Caco-2 (cell line): ENCODE results near the gene COX18. TPM values are rescaled to one million over a fixed set of nuclear protein-coding genes. Genes with fewer than 3 reads are reported as not detected.

ENCODE experiments used
- Bru-seq: library from RNA; stranded (reverse); fragments of 400-500 nt; gene quantifications from one replicate; lab custom pipeline; 2021; lab: Mats Ljungman, UMichigan
- BruChase-seq, 2 experiments: library from RNA; stranded (reverse); fragments of 400-500 nt; gene quantifications; one replicate each; lab custom pipeline; 2021; lab: Mats Ljungman, UMichigan
- BruUV-seq: library from RNA; stranded (reverse); fragments of 400-500 nt; replicated peaks from 2 replicates; lab custom pipeline; 2021; lab: Mats Ljungman, UMichigan
- CTCF ChIA-PET: fragments of 300-600 bp; sonication (Branson Sonifier 250); formaldehyde crosslinking; loops from one replicate; lab custom pipeline; 2022; ENCODE audit warnings: antibody characterized with exemption; lab: Charles Lee
- POLR2A ChIA-PET: fragments of 300-600 bp; sonication (Branson Sonifier 250); formaldehyde crosslinking; loops from one replicate; lab custom pipeline; 2022; ENCODE audit warnings: antibody characterized with exemption; lab: Charles Lee
- DNase-seq, 2 experiments: peaks; one replicate each; pipeline versions ENCODE4 v3.0.0 to v3.0.0-alpha.2; 2020 to 2022
- H3K27me3 ChIP-seq: replicated peaks from 2 replicates; pipeline ENCODE4 v1.6.0; 2011; ENCODE audit warnings: low read length; ENCODE audit not compliant: control insufficient read depth, insufficient read depth
- H3K36me3 ChIP-seq: 2 replicates; pipeline ENCODE4 v1.5.1; 2011; ENCODE audit warnings: low read length; ENCODE audit not compliant: control insufficient read depth, insufficient read depth
- H3K4me1 ChIP-seq: fragments of 250-450 bp; sonication (Bioruptor Pico); 2 replicates; pipeline ENCODE4 v1.5.1; 2020; ENCODE audit warnings: mild to moderate bottlenecking
- H3K4me3 ChIP-seq: 2 replicates; pipeline ENCODE4 v1.5.1; 2011; ENCODE audit warnings: low read depth, mild to moderate bottlenecking, control low read depth, low read length
- H3K9me3 ChIP-seq: fragments of 250-450 bp; sonication (Bioruptor Pico); 2 replicates; pipeline ENCODE4 v1.5.1; 2020; ENCODE audit warnings: mild to moderate bottlenecking, moderate library complexity
- H3K27ac Mint-ChIP-seq: one replicate; pipeline ENCODE4 v1.8.0; 2022; ENCODE audit warnings: mixed read lengths; ENCODE audit not compliant: unreplicated experiment
- H3K27me3 Mint-ChIP-seq: one replicate; pipeline ENCODE4 v1.8.0; 2022; ENCODE audit warnings: mixed read lengths; ENCODE audit not compliant: insufficient read depth, unreplicated experiment
- H3K36me3 Mint-ChIP-seq: one replicate; pipeline ENCODE4 v1.8.0; 2022; ENCODE audit warnings: mild to moderate bottlenecking, mixed read lengths; ENCODE audit not compliant: insufficient read depth, unreplicated experiment
- H3K4me1 Mint-ChIP-seq: one replicate; pipeline ENCODE4 v1.8.0; 2022; ENCODE audit warnings: low read depth, mixed read lengths; ENCODE audit not compliant: unreplicated experiment
- H3K4me3 Mint-ChIP-seq: one replicate; pipeline ENCODE4 v1.8.0; 2022; ENCODE audit warnings: mild to moderate bottlenecking, moderate library complexity, mixed read lengths; ENCODE audit not compliant: unreplicated experiment
- H3K9me3 Mint-ChIP-seq: one replicate; pipeline ENCODE4 v1.8.0; 2022; ENCODE audit warnings: mixed read lengths; ENCODE audit not compliant: unreplicated experiment
- intact Hi-C: fragments of 100-400 bp; cut with micrococcal nuclease; formaldehyde crosslinking; loops from one replicate; pipeline ENCODE4 v1.10.0; 2022; ENCODE audit not compliant: unreplicated experiment
- long read RNA-seq: library from polyadenylated mRNA; stranded (forward); transcript quantifications from one replicate; pipeline ENCODE4 v2.0.0, GENCODE V29; 2022
- total RNA-seq: library from RNA; stranded (reverse); gene quantifications from 2 replicates; pipeline ENCODE4 v1.2.3, GENCODE V29; 2022
- TF ChIP-seq, protein P1 (sequence below), 2 experiments: fragments of 200-600 bp in 1 of 2; IDR thresholded peaks; 1 replicate in 1 of 2; 2 replicates in 1 of 2; pipeline versions ENCODE4 v1.5.1 to v1.8.0; 2011 to 2022; ENCODE audit warnings: antibody characterized with exemption in 1 of 2, control low read depth in 1 of 2, inconsistent platforms in 1 of 2, low read depth in 1 of 2, low read length in 1 of 2, mild to moderate bottlenecking in 1 of 2, moderate library complexity in 1 of 2; ENCODE audit not compliant: insufficient read depth in 1 of 2, severe bottlenecking in 1 of 2, unreplicated experiment in 1 of 2

Gene COX18
- total RNA-seq = 11.6 and 12.2 TPM in 2 replicates
- percentile 72 among the genes with signal in this experiment for Bru-seq, nascent RNA
- percentile 67 among the genes with signal in this experiment for BruChase-seq, experiment 1, labeled RNA remaining after a 2-hour chase
- percentile 77 among the genes with signal in this experiment for BruChase-seq, experiment 2, labeled RNA remaining after a 6-hour chase
- long read RNA-seq, partial matches to known transcripts = 0 of 1 reads
- long read RNA-seq, other reads (novel, unspliced or antisense) = 1 of 1 reads

- no peaks in the 10 kb centered on the region for H3K9me3 ChIP-seq
- peak; percentile 96 to 97 for DNase-seq
- POLR2A ChIA-PET = interaction anchor here (0.6 kb wide), 2 partner anchors 34 to 36 kb away, joined by 3 read pairs; no protein-coding TSS in a partner anchor
- intact Hi-C loops = loop anchor here (1.0 to 2.0 kb wide), 2 partner anchors 35 to 190 kb away; no protein-coding TSS in a partner anchor
- peaks cover 18% of the 10 kb centered on the region for H3K36me3 Mint-ChIP-seq
- no peaks in the 10 kb centered on the region for H3K9me3 Mint-ChIP-seq
- H3K4me1 ChIP-seq = no peaks in the 10 kb centered on the region
- no peaks in the 10 kb centered on the region; the same call in 1 of the 2 replicates for H3K36me3 ChIP-seq
- H3K4me3 Mint-ChIP-seq = peak within 1 kb of the TSS; percentile 94
- H3K4me1 Mint-ChIP-seq = no peaks in the 10 kb centered on the region
- peak within 1 kb of the TSS; percentile 98 for H3K27ac Mint-ChIP-seq
- no peaks in the 10 kb centered on the region for H3K27me3 ChIP-seq
- TF ChIP-seq, protein P1, sequence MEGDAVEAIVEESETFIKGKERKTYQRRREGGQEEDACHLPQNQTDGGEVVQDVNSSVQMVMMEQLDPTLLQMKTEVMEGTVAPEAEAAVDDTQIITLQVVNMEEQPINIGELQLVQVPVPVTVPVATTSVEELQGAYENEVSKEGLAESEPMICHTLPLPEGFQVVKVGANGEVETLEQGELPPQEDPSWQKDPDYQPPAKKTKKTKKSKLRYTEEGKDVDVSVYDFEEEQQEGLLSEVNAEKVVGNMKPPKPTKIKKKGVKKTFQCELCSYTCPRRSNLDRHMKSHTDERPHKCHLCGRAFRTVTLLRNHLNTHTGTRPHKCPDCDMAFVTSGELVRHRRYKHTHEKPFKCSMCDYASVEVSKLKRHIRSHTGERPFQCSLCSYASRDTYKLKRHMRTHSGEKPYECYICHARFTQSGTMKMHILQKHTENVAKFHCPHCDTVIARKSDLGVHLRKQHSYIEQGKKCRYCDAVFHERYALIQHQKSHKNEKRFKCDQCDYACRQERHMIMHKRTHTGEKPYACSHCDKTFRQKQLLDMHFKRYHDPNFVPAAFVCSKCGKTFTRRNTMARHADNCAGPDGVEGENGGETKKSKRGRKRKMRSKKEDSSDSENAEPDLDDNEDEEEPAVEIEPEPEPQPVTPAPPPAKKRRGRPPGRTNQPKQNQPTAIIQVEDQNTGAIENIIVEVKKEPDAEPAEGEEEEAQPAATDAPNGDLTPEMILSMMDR (IDR thresholded peaks at IDR 0.05; ENCODE audit: insufficient read depth in 1 of 2, low read depth in 1 of 2, low read length in 1 of 2, severe bottlenecking in 1 of 2, unreplicated experiment in 1 of 2) = no peak
- H3K27me3 Mint-ChIP-seq = no peaks in the 10 kb centered on the region
- H3K4me3 ChIP-seq = peak within 1 kb of the TSS; percentile 52
- CTCF ChIA-PET = no interaction called here
- BruUV-seq = TSS peak; percentile 57
Measured at GRCh38 chr4:73069338-73070073, at the start of gene COX18. Gene COX18, minus strand, starts transcription at chr4:73069716. Its CDS starts 67 bp downstream, at chr4:73069649.

DNA sequence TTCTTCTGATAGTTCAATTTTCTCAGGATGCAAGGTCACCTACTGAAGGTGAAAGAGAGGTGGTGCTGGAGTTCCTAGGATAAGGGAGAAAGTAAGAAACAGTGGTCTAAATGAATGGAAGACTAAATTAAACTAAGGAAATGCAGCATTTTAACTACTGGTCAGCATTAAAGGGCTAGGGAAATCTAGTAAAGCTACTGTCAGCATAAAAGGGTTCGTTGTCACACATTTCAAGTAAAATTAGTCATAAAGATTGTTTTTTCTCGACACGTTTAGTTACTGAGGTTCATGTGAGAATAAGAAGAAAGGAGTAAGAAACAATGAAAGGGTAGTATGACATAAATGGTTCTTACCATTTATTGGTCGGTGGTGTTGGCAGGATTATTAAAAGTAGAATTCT lies 40.0 kb upstream of the COX18 start:
- H3K9me3 ChIP-seq = no peaks in the 10 kb centered on the region
- H3K36me3 ChIP-seq = no peaks in the 10 kb centered on the region
- no peaks in the 10 kb centered on the region for H3K27me3 ChIP-seq
- CTCF ChIA-PET = no interaction called here
- intact Hi-C loops = no loop called here
- Mint-ChIP-seq H3K4me1 (peaks cover 11% of the 10 kb centered on the region), H3K9me3 (no peaks in the 10 kb centered on the region), H3K36me3 (peaks cover 28% of the 10 kb centered on the region), H3K27ac (no peak overlapping the region), H3K4me3 (no peak overlapping the region), H3K27me3 (no peaks in the 10 kb centered on the region)
- TF ChIP-seq, protein P1 (IDR thresholded peaks at IDR 0.05; ENCODE audit: insufficient read depth in 1 of 2, low read depth in 1 of 2, low read length in 1 of 2, severe bottlenecking in 1 of 2, unreplicated experiment in 1 of 2) = no peak
- POLR2A ChIA-PET = no interaction called here
- BruUV-seq = no TSS peak
- H3K4me3 ChIP-seq = no peak overlapping the region
- H3K4me1 ChIP-seq = peaks cover 10% of the 10 kb centered on the region; the same call in 1 of the 2 replicates
- no peak for DNase-seq

DNA sequence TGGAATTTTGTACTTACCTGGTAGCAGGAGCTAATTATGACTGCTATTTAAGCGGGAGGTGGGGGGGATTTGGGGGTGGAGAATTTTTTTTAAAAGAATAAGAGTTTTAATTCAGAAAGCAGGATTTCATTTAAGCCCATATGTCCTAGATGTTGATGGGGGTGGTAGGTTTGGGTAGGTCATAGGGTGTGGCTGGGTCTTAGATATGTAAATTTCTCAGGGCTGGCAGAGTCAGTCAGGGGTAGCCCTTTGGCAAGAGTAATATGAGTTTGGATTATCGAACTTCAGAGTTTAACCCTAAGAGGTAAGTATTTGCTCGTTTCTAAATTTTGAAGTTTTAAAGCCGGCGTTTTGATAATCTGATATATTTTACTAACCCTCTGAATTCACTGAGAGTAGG lies 35.2 kb upstream of the COX18 start:
- no peaks in the 10 kb centered on the region for H3K36me3 ChIP-seq
- no peaks in the 10 kb centered on the region for H3K27me3 ChIP-seq
- POLR2A ChIA-PET = interaction anchor here (0.9 to 1.6 kb wide), 2 partner anchors 37 to 154 kb away, joined by 4 to 15 read pairs; partner anchors contain the start of gene ANKRD17
- H3K4me3 ChIP-seq = peak overlapping the region; percentile 20
- peaks cover 20% of the 10 kb centered on the region for H3K4me1 ChIP-seq
- Mint-ChIP-seq H3K36me3 (peaks cover 39% of the 10 kb centered on the region), H3K9me3 (no peaks in the 10 kb centered on the region), H3K4me1 (peaks cover 24% of the 10 kb centered on the region), H3K4me3 (peak overlapping the region; percentile 69), H3K27ac (peak overlapping the region; percentile 85), H3K27me3 (no peaks in the 10 kb centered on the region)
- TF ChIP-seq, protein P1 (IDR thresholded peaks at IDR 0.05; ENCODE audit: insufficient read depth in 1 of 2, low read depth in 1 of 2, low read length in 1 of 2, severe bottlenecking in 1 of 2, unreplicated experiment in 1 of 2) = no peak
- CTCF ChIA-PET = interaction anchor here (1.0 kb wide), 1 partner anchor 8 kb away, joined by 4 read pairs; no protein-coding TSS in a partner anchor
- no peaks in the 10 kb centered on the region for H3K9me3 ChIP-seq
- BruUV-seq = no TSS peak
- intact Hi-C loops = loop anchor here (2.0 kb wide), 1 partner anchor 36 kb away; the partner anchor contains the start of gene COX18
- no peak for DNase-seq
